Measurements from ENCODE around the gene PDC.

GRCh38 chr1:186440584-186440983, 20.3 kb downstream of the PDC start:
- no peak for TF ChIP-seq CTCF (optimal IDR thresholded peaks at IDR 0.05 in 1 of 3, IDR thresholded peaks at IDR 0.05 in 1 of 3, conservative IDR thresholded peaks at IDR 0.05 in 1 of 3; ENCODE audit: extremely low read depth in 1 of 3, insufficient read depth in 2 of 3, low read length in 3 of 3)
- TF ChIP-seq EZH2 (IDR thresholded peaks at IDR 0.05; ENCODE audit: low read length) = no peak

Data from keratinocyte (primary cell).